H1 (cell line): ENCODE results near the gene SH3GL1. TPM values are rescaled to one million over a fixed set of nuclear protein-coding genes. Genes with fewer than 3 reads are reported as not detected.
A peak's percentile ranks its signal among the peaks of the same experiment; 100 is the strongest.

ENCODE experiments used
- CTCF ChIA-PET: fragments of 300-600 bp; sonication (Branson Sonifier 250); formaldehyde crosslinking; loops from one replicate; lab custom pipeline; 2021; ENCODE audit not compliant: partially characterized antibody; lab: Charles Lee
- POLR2A ChIA-PET: fragments of 300-600 bp; sonication (Branson Sonifier 250); formaldehyde crosslinking; loops from one replicate; lab custom pipeline; 2021; ENCODE audit warnings: inconsistent platforms; ENCODE audit not compliant: partially characterized antibody; lab: Charles Lee
- DNase-seq, 2 experiments: peaks; one replicate each; pipeline versions ENCODE4 v3.0.0 to v3.0.0-alpha.2; 2010 to 2022; ENCODE audit warnings: low spot score in 2 of 2, low read depth in 1 of 2, mixed read lengths in 1 of 2
- FAIRE-seq: peaks from 2 replicates; lab custom pipeline; 2011; peaks lifted over from hg19 to GRCh38; lab: Jason Lieb, UNC
- H2AFZ ChIP-seq: 2 replicates; pipeline ENCODE4 v1.8.1; 2012; ENCODE audit warnings: low read length, inconsistent platforms
- H2AK5ac ChIP-seq: 2 replicates; pipeline ENCODE4 v1.6.1; 2013; ENCODE audit warnings: low read depth, low read length
- H2BK120ac ChIP-seq: replicated peaks from 2 replicates; pipeline ENCODE3; 2013; ENCODE audit warnings: low read depth, low read length, inconsistent platforms
- H2BK12ac ChIP-seq: 2 replicates; pipeline ENCODE4 v1.6.1; 2013; ENCODE audit warnings: low read depth, low read length
- H2BK15ac ChIP-seq: 2 replicates; pipeline ENCODE4 v1.6.1; 2013; ENCODE audit warnings: low read length
- H2BK20ac ChIP-seq: 2 replicates; pipeline ENCODE4 v1.6.1; 2013; ENCODE audit warnings: low read length
- H2BK5ac ChIP-seq: 2 replicates; pipeline ENCODE4 v1.6.1; 2013; ENCODE audit warnings: low read depth, low read length
- H3K14ac ChIP-seq: 2 replicates; pipeline ENCODE4 v1.6.1; 2013; ENCODE audit warnings: inconsistent platforms; ENCODE audit not compliant: insufficient read length
- H3K18ac ChIP-seq: 2 replicates; pipeline ENCODE4 v1.6.1; 2013; ENCODE audit warnings: low read length; ENCODE audit errors: extremely low read depth
- H3K23ac ChIP-seq: 2 replicates; pipeline ENCODE4 v1.6.1; 2013; ENCODE audit warnings: inconsistent platforms; ENCODE audit not compliant: insufficient read length
- H3K23me2 ChIP-seq: 2 replicates; pipeline ENCODE4 v1.6.1; 2013; ENCODE audit warnings: low read depth, low read length
- H3K27ac ChIP-seq: 2 replicates; pipeline ENCODE4 v1.6.1; 2011; ENCODE audit warnings: low read depth, low read length, inconsistent platforms
- H3K27me3 ChIP-seq, 4 experiments: replicated peaks in 1 of 4; 1 replicate in 1 of 4; 2 replicates in 3 of 4; pipeline versions ENCODE4 v1.6.1 to v1.8.1; 2011 to 2013; ENCODE audit warnings: low read length in 3 of 4, mild to moderate bottlenecking in 3 of 4, inconsistent platforms in 2 of 4, mixed read lengths in 2 of 4, moderate library complexity in 1 of 4; ENCODE audit not compliant: control insufficient read depth in 3 of 4, insufficient read depth in 3 of 4; ENCODE audit errors: extremely low read depth in 1 of 4
- H3K36me3 ChIP-seq, 4 experiments: 2 replicates each; pipeline versions ENCODE4 v1.6.1 to v1.8.1; 2011 to 2013; ENCODE audit warnings: mild to moderate bottlenecking in 4 of 4, low read length in 3 of 4, moderate library complexity in 2 of 4, control low read depth in 1 of 4, inconsistent platforms in 1 of 4; ENCODE audit not compliant: insufficient read depth in 4 of 4, control insufficient read depth in 2 of 4
- H3K4ac ChIP-seq: replicated peaks from 2 replicates; pipeline ENCODE3; 2013; ENCODE audit warnings: low read length, low read depth, mixed read lengths, inconsistent platforms; ENCODE audit not compliant: insufficient read length
- H3K4me1 ChIP-seq, 4 experiments: replicated peaks in 1 of 4; 1 replicate in 1 of 4; 2 replicates in 3 of 4; pipeline versions ENCODE4 v1.6.1 to v1.8.1; 2011 to 2013; ENCODE audit warnings: low read length in 3 of 4, inconsistent platforms in 2 of 4, mixed read lengths in 1 of 4; ENCODE audit not compliant: insufficient read depth in 4 of 4, control insufficient read depth in 3 of 4
- H3K4me2 ChIP-seq, 2 experiments: 2 replicates each; pipeline versions ENCODE4 v1.6.1 to v1.8.1; 2011 to 2013; ENCODE audit warnings: low read depth in 2 of 2, low read length in 2 of 2, control low read depth in 1 of 2, inconsistent platforms in 1 of 2, mild to moderate bottlenecking in 1 of 2; ENCODE audit not compliant: insufficient read depth in 1 of 2
- H3K4me3 ChIP-seq, 4 experiments: fragments of 200-600, 300-600 bp in 1 of 4; sonication (generic), shearing (Covaris generic), sonication (Bioruptor Twin) in 1 of 4; 2 replicates each; pipeline versions ENCODE4 v1.5.1 to v1.8.1; 2011 to 2016; ENCODE audit warnings: low read length in 4 of 4, low read depth in 3 of 4, control low read depth in 2 of 4, inconsistent platforms in 2 of 4, mild to moderate bottlenecking in 2 of 4, mixed read lengths in 1 of 4, moderate library complexity in 1 of 4; ENCODE audit not compliant: insufficient read depth in 2 of 4; ENCODE audit errors: extremely low read depth in 1 of 4
- H3K56ac ChIP-seq: replicated peaks from 2 replicates; pipeline ENCODE3; 2013; ENCODE audit warnings: low read depth, mild to moderate bottlenecking, mixed read lengths, low read length, inconsistent platforms; ENCODE audit not compliant: insufficient read length
- H3K79me1 ChIP-seq: 2 replicates; pipeline ENCODE4 v1.6.1; 2013; ENCODE audit warnings: low read depth, low read length, control low read depth
- H3K79me2 ChIP-seq, 2 experiments: 2 replicates each; pipeline versions ENCODE4 v1.6.1 to v1.8.1; 2012 to 2013; ENCODE audit warnings: low read length in 2 of 2, mild to moderate bottlenecking in 2 of 2, inconsistent platforms in 1 of 2; ENCODE audit not compliant: insufficient read depth in 2 of 2, control insufficient read depth in 1 of 2
- H3K9ac ChIP-seq, 4 experiments: replicated peaks in 1 of 4; 1 replicate in 1 of 4; 2 replicates in 3 of 4; pipeline versions ENCODE4 v1.6.1 to v1.8.1; 2011 to 2013; ENCODE audit warnings: low read depth in 3 of 4, low read length in 3 of 4, control low read depth in 2 of 4, mild to moderate bottlenecking in 2 of 4, moderate library complexity in 2 of 4, inconsistent platforms in 1 of 4; ENCODE audit errors: extremely low read depth in 1 of 4
- H3K9me3 ChIP-seq, 2 experiments: 2 replicates each; pipeline versions ENCODE4 v1.6.1 to v1.8.1; 2012 to 2013; ENCODE audit warnings: mild to moderate bottlenecking in 2 of 2, moderate library complexity in 2 of 2, control low read depth in 1 of 2, inconsistent platforms in 1 of 2, low read depth in 1 of 2, low read length in 1 of 2, mixed read lengths in 1 of 2; ENCODE audit not compliant: insufficient read depth in 2 of 2
- H4K20me1 ChIP-seq, 2 experiments: replicated peaks in 1 of 2; 2 replicates each; pipeline versions ENCODE3 to v1.8.1; 2011 to 2013; ENCODE audit warnings: inconsistent platforms in 2 of 2, low read length in 2 of 2, mild to moderate bottlenecking in 1 of 2; ENCODE audit not compliant: insufficient read depth in 2 of 2, control insufficient read depth in 1 of 2
- H4K5ac ChIP-seq: 2 replicates; pipeline ENCODE4 v1.6.1; 2013; ENCODE audit warnings: low read length, low read depth, mixed read lengths, inconsistent platforms; ENCODE audit not compliant: insufficient read length
- H4K8ac ChIP-seq: 2 replicates; pipeline ENCODE4 v1.8.0; 2013; ENCODE audit warnings: mild to moderate bottlenecking, moderate library complexity, low read length, inconsistent platforms; ENCODE audit not compliant: insufficient read depth; ENCODE audit errors: extremely low read depth
- H4K91ac ChIP-seq: replicated peaks from 2 replicates; pipeline ENCODE3; 2013; ENCODE audit warnings: low read length, mixed read lengths, inconsistent platforms; ENCODE audit not compliant: insufficient read length
- CEBPB ChIP-seq: IDR thresholded peaks from 2 replicates; pipeline ENCODE4 v1.6.1; 2012; ENCODE audit warnings: low read depth, low read length
- EZH2 ChIP-seq: fragments of 200-600 bp; sonication (generic); IDR thresholded peaks from 2 replicates; pipeline ENCODE4 v1.7.1; 2012; ENCODE audit warnings: low read depth, mild to moderate bottlenecking, moderate library complexity, low read length, inconsistent platforms; ENCODE audit not compliant: severe bottlenecking
- FOSL1 ChIP-seq: IDR thresholded peaks from 2 replicates; pipeline ENCODE4 v1.6.1; 2011; ENCODE audit warnings: mild to moderate bottlenecking, low read depth, low read length, moderate library complexity; ENCODE audit not compliant: insufficient read depth
- JUN ChIP-seq: IDR thresholded peaks from 2 replicates; pipeline ENCODE4 v1.6.1; 2011; ENCODE audit warnings: low read depth, mild to moderate bottlenecking, improper control_type of control experiment, low read length
- KDM5A ChIP-seq: fragments of 200-600 bp; IDR thresholded peaks from 2 replicates; pipeline ENCODE4 v1.7.1; 2012; ENCODE audit warnings: mild to moderate bottlenecking, low read length, inconsistent platforms, mixed read lengths
- PHF8 ChIP-seq: fragments of 200-600 bp; sonication (generic); conservative IDR thresholded peaks from 2 replicates; pipeline ENCODE4 v1.7.1; 2012; ENCODE audit warnings: low read depth, mild to moderate bottlenecking, inconsistent platforms, low read length, moderate library complexity
- POLR2A ChIP-seq, 2 experiments: IDR thresholded peaks; 1 replicate in 1 of 2; 2 replicates in 1 of 2; pipeline ENCODE4 v1.6.1; 2011; ENCODE audit warnings: low read depth in 2 of 2, low read length in 2 of 2, mild to moderate bottlenecking in 2 of 2; ENCODE audit errors: control extremely low read depth in 1 of 2
- RXRA ChIP-seq: IDR thresholded peaks from 2 replicates; pipeline ENCODE4 v1.6.1; 2011; ENCODE audit warnings: low read depth, mild to moderate bottlenecking, low read length, moderate library complexity; ENCODE audit not compliant: insufficient read depth
- TEAD4 ChIP-seq: IDR thresholded peaks from 2 replicates; pipeline ENCODE4 v1.6.1; 2012; ENCODE audit warnings: low read depth, low read length, inconsistent platforms, mixed read lengths
- ZNF274 ChIP-seq: IDR thresholded peaks from 2 replicates; pipeline ENCODE4 v1.7.0; 2012; ENCODE audit warnings: low read length, borderline replicate concordance; ENCODE audit errors: extremely low read depth
- WGBS, 2 experiments: shearing (Covaris generic) in 1 of 2; methylation state at CpG; one replicate each; pipeline versions ENCODE4 v1.1.6 to v1.1.7; 2013 to 2015; ENCODE audit warnings: low lambda C conversion rate in 2 of 2, mixed read lengths in 2 of 2, inconsistent platforms in 1 of 2, low coverage in 1 of 2, missing lambda C conversion rate in 1 of 2; ENCODE audit not compliant: insufficient replicate concordance in 2 of 2, insufficient coverage in 1 of 2, insufficient read length in 1 of 2; ENCODE audit errors: extremely low coverage in 1 of 2, missing lambda C conversion rate in 1 of 2; 5-methylcytosine and 5-hydroxymethylcytosine counted together
- polyA plus RNA-seq, 7 experiments: library from polyadenylated mRNA; depleted of rRNA in 3 of 7; stranded (reverse) in 5 of 7; unstranded in 2 of 7; fragments of >200 nt in 5 of 7; fragments of 200-250 nt in 2 of 7; gene quantifications; 1 replicate in 5 of 7; 2 replicates in 1 of 7; 4 replicates in 1 of 7; pipeline versions ENCODE4 v1.2.1 to v1.2.3, GENCODE V29; 2011 to 2013; ENCODE audit warnings: missing spikeins in 2 of 7, mixed read lengths in 2 of 7
- total RNA-seq: library from RNA; stranded (reverse); fragmentation: NEBNext Ultra II Directional; extraction: Animal tissue kit (Norgen Biotek cat#: 25700); gene quantifications from 2 replicates; pipeline ENCODE4 v1.2.1, GENCODE V29; 2021
- TF ChIP-seq, protein P1 (sequence below): IDR thresholded peaks from 2 replicates; pipeline ENCODE4 v1.6.1; 2012; ENCODE audit warnings: low read length, inconsistent platforms
- TF ChIP-seq, protein P2 (sequence below): IDR thresholded peaks from 2 replicates; pipeline ENCODE4 v1.6.1; 2012; ENCODE audit warnings: inconsistent platforms

Gene SH3GL1
- total and polyA plus RNA-seq, 2 of the 8 experiments (the other 6 are each of a cell fraction or from before 2014, with no cell fraction given) = 81.5 to 102 TPM

DNA sequence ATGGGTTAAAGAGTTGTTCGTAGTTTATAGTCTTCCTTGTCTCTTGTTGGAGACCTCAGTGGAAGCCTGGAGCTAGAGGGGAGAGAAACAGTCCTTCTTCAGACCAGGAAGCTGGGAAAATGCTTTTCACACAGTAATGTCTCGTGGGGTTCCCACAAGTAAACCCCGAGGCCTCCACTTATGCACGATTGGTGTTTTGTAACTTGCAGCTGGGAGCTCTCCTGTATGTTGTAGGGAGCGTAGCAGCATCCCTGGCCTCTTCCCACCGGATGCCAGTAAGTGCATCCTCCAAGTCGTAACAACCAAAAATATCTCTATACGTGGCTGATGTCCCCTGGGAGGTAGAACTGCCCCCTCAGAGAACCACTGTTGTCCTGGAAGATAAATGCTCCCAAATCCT lies 5.6 kb upstream of the SH3GL1 start:
- Histone ChIP-seq H2BK12ac (0 out of 2 replicates have a peak overlapping the region, but pooled peaks have one; percentile 6), H3K4ac (no peak overlapping the region), H3K9ac (no peak overlapping the region; a peak in 1 of 7 replicates), H3K36me3 (peaks cover 8 to 40% (median 16%) of the 10 kb centered on the region in 4 experiments), H3K56ac (no peak overlapping the region), H3K23me2 (peaks cover 7% of the 10 kb centered on the region), H2AK5ac (no peak overlapping the region), H4K91ac (no peak overlapping the region), H2BK5ac (no peak overlapping the region), H2AFZ (no peak overlapping the region), H4K5ac (no peak overlapping the region), H3K4me1 (peaks cover 2 to 22% (median 12%) of the 10 kb centered on the region in 4 experiments), H3K4me2 (no peak overlapping the region; a peak in 2 of 4 replicates), H3K9me3 (no peaks in the 10 kb centered on the region), H3K79me2 (peaks cover 36 to 81% of the 10 kb centered on the region in 2 experiments), H3K27ac (no peak overlapping the region), H4K20me1 (peaks cover 20% of the 10 kb centered on the region in 2 experiments), H2BK20ac (no peak overlapping the region), H2BK15ac (no peak overlapping the region), H4K8ac (no peak overlapping the region), H3K27me3 (no peaks in the 10 kb centered on the region), H3K23ac (no peak overlapping the region), H3K4me3 (no peak overlapping the region), H3K18ac (no peak overlapping the region), H3K79me1 (peaks cover 10% of the 10 kb centered on the region), H3K14ac (no peak overlapping the region), H2BK120ac (no peak overlapping the region)
- DNase-seq (no peak), FAIRE-seq (no peak)
- WGBS, 2 experiments = 84% methylated on average over 8 of the region's 8 CpGs; no CpG with 5 or more reads in 1 of the 2 experiments
- ChIA-PET POLR2A (interaction anchor here (0.6 to 49.6 kb wide), 8 partner anchors 9 to 935 kb away, joined by 3 to 1590 read pairs (median 8); partner anchors contain the start of genes PTPRS and UBXN6), CTCF (interaction anchor here (1.6 to 2.7 kb wide), 3 partner anchors 10 to 43 kb away, joined by 4 to 9 read pairs (median 6); no protein-coding TSS in a partner anchor)
- no peak for TF ChIP-seq PHF8
- no peak for TF ChIP-seq TEAD4
- no peak for TF ChIP-seq FOSL1
- TF ChIP-seq JUN = no peak
- TF ChIP-seq CEBPB = no peak
- TF ChIP-seq, protein P1, sequence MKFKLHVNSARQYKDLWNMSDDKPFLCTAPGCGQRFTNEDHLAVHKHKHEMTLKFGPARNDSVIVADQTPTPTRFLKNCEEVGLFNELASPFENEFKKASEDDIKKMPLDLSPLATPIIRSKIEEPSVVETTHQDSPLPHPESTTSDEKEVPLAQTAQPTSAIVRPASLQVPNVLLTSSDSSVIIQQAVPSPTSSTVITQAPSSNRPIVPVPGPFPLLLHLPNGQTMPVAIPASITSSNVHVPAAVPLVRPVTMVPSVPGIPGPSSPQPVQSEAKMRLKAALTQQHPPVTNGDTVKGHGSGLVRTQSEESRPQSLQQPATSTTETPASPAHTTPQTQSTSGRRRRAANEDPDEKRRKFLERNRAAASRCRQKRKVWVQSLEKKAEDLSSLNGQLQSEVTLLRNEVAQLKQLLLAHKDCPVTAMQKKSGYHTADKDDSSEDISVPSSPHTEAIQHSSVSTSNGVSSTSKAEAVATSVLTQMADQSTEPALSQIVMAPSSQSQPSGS = no peak
- no peak for TF ChIP-seq EZH2
- no peak for TF ChIP-seq RXRA
- no peak for TF ChIP-seq KDM5A
- no peak for TF ChIP-seq ZNF274
- TF ChIP-seq, protein P2, sequence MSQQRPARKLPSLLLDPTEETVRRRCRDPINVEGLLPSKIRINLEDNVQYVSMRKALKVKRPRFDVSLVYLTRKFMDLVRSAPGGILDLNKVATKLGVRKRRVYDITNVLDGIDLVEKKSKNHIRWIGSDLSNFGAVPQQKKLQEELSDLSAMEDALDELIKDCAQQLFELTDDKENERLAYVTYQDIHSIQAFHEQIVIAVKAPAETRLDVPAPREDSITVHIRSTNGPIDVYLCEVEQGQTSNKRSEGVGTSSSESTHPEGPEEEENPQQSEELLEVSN = no peak
- TF ChIP-seq POLR2A (IDR thresholded peaks at IDR 0.05; ENCODE audit: control extremely low read depth in 1 of 2, low read depth in 2 of 2, low read length in 2 of 2) = no peak
